ENCODE data around the gene PIK3CB.

DNA sequence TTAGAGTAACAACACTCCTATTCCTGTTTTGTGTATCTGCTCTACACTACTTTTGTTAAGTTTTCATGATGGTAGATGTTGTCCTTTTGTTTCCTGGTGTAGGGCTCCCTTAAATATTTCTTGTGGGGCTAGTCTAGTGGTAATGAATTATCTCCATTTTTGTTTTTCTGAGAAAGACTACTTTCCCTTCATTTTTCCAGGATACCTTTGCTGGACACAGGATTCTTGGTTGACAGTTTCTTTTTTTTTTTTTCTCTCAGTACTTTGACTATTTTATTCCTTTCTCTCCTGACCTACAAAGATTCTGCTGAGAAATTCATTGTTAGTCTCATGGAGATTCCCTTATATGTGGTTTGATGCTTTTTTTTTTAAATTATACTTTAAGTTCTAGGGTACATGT, 188.2 kb downstream of the PIK3CB start:
- TF ChIP-seq CTCF (IDR thresholded peaks at IDR 0.05) (no peak), POLR2A (IDR thresholded peaks at IDR 0.05) (no peak)

Data from Peyer's patch (tissue), 4 donors.